DMS79 (cell line): ENCODE data around the gene SETD1B.
"Not testable (repeated sequence)": the region's sequence is repeated elsewhere in the genome, so short reads cannot be mapped to it uniquely, and the experiment has no call there.

ENCODE experiments used
- DNase-seq: peaks from one replicate; lab custom pipeline; 2025; lab: John Stamatoyannopoulos, UW

The SETD1B gene

DNA sequence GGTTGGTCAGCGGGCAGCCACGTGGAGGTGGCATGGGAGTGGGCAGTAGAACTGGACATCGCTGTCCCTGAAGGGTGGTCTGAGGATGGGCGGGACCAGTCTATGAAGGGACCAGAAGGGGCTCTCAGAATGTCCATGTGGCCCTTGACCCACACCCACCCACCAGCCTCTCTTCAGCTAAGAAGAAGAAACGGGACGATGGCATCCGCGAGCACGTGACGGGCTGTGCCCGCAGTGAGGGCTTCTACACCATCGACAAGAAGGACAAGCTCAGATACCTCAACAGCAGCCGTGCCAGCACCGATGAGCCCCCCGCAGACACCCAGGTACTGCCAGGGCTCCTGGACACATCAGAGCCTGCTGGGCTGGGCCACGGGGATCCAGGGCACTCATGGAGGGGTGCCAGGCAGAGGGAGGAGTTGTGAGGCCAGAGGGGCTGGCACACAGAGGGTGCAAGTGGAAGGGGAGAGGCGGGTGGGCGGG is 21.3 kb downstream of the SETD1B start:
- no peak for DNase-seq

DNA sequence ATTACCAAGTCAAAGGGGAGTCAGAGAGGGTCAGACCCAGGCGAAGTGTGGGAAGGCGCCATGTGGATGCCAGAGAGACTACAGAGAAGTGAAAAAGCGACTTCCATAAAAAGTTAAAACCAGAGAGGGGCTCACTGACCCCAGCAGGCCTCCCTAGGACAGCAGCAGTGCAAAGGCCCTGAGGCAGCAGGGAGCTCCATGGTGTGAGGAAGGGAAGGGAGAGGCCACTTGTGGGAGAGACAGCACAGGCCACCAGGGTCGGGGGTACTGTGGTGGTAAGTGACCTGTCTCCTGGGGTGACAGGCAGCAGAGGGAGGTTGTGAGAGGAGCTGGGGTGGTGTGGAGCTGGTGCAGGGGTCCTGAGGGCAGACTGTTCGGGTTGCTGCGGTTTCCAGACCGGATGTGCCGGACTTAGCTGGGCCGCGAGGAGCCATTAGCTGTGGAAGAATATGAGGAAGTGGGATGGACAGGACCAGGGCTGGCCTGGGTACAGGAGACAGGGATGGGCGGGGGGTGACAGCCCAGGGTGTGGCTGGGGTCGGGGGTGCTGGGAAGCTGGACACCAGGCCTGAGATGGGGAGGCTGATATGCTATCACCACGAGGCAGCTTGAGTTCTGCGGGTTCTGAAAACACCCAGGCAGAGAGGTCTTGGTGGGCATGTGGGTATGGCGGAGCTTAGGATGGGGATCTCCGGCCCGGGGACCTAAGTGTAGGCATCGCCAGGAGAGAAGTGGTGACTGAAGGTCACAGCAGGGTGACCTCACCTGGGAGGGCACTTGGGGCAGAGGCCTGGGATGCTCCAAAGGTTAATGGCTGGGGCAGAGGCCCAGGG is 22.7 kb downstream of the SETD1B start:
- DNase-seq: no peak

DNA sequence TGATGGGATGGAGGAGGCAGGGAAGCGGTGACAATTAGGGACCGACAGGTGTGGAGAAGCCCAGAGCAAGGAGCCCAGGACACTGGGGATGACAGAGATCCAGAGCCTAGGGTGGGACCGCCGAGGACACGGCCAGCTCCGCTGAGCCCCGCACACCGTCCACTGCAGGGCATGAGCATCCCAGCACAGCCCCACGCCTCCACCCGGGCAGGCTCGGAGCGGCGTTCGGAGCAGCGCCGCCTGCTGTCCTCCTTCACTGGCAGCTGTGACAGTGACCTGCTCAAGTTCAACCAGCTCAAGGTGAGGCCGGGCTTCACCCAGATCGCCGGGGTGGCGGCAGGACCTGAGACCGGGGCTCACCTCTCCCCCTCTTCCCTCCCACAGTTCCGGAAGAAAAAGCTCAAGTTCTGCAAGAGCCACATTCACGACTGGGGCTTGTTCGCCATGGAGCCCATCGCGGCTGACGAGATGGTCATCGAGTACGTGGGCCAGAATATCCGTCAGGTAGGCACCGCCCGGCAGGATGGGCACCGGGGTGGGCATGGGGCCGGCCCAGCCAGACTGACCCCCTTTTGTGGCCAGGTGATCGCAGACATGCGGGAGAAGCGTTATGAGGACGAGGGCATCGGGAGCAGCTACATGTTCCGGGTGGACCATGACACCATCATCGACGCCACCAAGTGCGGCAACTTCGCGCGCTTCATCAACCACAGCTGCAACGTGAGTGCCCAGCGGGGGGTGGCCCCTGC is 23.7 kb downstream of the SETD1B start:
- DNase-seq: no peak

DNA sequence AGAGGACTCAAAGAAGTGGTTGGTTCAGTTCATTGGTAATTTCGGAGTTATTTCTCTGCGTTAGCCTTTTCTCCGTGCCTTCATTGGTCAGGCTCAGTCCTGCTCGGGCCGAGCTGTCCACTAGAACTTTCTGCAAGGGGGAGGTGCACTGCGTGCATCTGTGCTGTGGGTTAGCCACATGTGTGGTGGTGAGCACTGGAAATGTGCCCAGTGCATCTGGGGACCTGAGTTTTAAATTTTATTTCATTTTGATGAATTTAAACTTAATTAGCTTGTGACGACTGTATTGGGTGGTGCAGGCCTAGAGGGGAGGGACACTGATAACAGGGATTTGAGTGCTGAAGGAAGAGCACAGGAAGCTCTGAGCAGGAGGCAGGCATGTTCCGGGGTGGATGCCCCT is 24.5 kb downstream of the SETD1B start:
- DNase-seq: no peak

DNA sequence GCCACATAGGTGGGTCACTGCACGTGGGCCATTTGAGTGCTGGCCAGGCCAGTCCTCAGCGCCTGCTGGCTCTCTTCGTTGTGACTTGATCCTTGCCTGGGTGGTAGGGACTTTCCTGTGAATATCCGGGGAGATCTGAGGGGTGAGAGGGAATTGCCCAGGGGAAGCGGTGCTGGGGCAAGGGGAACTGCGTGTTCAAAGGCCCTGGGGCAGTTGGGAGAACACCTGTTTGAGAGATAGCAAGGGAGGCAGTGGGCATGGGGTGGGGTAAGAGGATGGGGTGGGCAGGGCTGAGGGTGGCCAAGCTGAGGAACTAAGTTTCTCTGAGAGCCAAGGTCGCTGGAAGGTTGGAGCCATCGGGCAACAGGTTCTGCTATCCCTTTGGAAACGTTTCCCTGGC is 25.0 kb downstream of the SETD1B start:
- DNase-seq: no peak

DNA sequence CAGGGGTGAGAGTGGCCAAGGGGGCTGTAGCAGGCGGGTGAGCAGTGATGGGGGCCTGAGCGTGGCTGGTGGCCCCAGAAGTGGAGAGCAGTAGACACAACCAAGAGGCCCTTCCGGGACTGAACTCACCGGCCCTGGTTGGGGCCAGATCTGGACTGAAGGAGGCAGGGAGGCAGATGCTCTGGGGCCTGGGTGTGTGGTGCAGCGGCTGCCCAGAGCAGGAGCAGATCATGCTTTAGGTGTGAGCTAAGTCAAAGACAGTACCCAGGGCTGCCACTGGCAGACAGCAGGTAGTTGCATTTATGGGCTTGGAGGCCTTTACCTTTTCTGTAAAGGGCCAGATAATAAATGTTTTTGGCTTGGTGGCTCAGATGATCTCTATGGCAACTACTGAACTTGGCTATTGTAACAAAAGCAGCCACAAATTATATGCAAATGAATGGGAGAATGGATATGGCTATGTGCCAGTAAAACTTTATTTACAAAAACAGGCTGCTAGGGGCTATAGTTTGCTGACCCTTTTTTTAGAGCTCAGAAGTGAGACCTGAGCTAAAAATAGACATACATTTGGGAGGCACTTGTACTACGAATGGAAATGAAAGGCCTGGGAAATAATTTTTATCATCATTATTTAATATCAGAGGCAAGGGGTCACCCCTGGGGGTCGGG is 25.6 kb downstream of the SETD1B start:
- no peak for DNase-seq

DNA sequence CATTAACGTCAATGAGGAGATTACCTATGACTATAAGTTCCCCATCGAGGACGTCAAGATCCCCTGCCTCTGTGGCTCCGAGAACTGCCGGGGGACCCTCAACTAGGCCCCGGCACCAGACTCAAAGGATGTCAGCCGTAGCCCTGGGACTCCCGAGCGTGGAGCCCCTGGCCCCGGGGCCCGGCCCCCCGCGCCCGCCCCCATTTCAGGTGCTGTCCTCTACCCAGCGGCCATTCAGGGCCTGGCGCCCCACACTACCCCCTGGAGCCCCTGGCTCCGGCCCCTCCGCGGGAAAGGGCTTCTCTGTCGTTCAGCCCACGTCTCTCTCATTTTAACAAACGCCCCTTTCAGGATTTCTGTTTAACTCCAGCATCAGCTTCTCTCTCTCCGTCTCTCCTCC is 26.3 kb downstream of the SETD1B start:
- DNase-seq: no peak

DNA sequence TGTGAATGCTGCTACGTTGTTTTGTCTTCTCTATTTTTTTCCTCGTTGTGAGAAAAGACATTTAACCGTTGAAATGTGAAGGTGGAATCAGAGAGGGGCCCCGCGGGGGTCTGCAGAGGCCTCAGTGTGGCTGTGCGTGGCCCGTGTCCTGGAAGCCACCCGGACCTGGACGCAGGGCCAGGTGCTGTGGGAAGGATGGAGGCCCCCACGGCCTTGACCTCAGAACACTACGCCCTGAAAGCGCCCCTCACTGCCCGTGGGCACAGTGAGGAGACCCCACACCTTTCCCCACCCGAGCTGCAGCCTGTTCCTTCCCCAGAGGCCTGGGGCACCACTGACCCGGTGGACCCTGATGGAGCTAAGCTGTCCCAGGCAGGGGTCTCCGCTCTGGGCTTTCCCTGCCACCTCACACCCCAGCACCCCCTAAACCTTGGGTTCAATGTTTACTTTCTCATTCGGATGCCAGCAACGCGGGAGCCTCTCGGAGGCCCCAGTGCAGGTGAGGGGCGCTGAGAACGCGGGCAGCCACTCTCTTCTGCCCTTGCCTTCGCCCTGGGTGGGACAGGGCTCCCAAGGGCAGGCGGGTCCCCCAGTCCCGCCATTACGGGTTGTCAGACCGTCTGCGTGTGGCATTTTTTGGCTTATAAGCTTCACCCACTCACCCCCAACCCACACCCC is 26.9 kb downstream of the SETD1B start:
- no peak for DNase-seq

DNA sequence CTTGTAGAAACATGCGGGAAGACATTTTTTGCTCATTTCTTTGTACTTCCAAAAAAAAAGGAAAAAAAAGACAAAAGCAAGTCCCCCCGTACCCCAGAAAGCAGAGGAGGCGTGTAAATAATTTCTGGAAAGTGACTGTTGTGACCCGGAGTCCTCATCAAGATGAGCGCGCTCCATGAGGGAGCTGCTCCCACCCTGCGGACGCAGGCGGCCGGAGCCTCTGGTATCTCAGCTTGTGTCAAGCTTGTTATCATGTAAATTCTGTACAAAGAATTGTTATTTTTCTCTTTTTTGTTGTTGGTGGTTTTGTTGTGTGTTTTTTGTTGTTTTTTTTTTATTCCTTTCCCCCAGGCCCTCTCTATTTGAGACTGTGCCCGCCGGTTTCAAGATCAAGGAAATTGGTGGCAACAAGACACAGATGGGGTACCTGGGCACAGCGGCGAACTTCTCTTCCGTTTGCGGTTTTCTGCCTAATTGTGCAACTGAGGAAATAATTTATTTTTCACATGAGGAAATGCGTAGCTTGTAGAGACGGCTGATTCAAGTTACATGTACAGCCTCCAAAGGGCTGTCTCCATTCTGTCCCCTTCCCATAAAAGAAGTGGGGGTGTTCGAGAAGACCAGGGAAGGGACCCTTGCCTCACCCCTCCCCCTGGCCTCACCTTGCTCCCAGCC is 27.9 kb downstream of the SETD1B start:
- no peak for DNase-seq

DNA sequence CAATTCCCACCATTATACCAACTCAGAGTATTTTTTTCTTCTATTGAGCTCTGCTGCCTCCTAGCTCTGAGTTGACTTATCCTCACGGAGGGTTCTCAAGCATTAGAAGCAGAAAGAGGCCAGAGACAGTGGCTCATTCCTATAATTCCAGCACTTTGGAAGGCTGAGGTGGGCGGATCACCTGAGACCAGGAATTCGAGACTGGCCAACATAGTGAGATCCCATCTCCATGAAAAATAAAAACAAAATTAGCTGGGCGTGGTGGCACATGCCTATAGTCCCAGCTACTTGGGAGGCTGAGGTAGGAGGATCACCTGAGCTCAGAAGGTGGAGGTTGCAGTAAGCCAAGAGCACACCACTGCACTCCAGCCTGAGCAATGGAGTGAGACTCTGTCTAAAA is 33.9 kb downstream of the SETD1B start:
- no peak for DNase-seq

DNA sequence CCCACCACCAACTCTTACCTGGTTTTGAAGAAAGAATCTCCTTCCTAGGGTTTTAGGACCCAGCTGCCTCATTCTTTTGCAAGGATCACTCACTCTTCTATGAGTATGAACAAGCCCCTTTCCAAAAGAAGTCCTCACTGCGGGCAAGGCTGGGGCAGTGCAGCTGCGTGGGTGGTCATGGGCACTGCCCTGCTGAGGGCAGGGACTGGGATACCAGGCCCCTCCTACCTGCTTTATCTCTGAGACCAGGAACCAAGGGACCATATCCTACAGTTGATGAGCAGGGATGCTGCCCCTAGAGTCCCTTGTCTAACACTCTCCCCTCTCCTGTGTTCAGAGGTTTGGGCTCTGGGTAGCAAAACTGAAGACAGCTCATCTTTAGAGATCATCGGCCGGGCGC is 34.3 kb downstream of the SETD1B start:
- DNase-seq: no peak

DNA sequence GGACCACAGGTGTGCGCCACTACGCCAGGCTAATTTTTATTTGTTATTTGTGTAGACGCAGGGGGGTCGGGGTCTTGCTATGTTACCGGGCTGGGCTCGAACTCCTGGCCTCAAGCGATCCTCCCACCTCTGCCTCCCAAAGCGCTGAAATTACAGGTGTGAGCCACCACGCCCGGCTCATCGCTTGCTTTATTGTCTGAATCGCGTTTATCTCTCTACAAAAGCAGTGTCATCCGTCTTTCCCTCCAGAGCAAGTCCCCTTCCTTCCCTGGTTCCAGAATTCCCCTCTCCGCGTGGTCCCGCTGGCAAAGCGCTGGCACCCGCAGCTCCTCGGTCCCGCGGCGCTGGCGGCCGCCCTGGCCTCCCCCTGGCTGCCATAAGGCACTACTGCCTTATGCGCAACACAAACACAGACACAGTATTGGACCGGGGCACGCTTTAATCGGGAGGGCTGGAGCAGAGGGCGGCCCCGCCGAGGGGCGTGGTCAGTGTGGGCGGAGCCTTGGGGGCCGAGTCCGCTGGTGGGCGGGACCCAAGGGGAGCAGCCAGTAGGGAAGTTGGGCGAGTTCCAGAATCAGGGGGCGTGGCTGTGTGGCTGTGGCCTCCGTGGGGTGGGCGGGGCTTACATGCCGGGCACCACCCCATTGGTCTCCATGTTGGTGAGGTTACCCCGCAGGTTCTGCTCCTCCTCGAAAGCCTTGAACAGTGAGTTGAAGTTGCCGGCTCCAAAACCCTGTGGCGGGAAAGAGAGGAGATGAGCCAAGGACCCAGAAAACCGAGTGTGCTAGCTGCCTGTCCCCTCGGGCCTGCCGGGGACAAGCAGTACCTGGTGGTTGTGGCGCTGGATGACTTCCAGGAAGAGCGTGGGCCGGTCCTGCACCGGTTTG is 35.5 kb downstream of the SETD1B start:
- peak; percentile 67 for DNase-seq

DNA sequence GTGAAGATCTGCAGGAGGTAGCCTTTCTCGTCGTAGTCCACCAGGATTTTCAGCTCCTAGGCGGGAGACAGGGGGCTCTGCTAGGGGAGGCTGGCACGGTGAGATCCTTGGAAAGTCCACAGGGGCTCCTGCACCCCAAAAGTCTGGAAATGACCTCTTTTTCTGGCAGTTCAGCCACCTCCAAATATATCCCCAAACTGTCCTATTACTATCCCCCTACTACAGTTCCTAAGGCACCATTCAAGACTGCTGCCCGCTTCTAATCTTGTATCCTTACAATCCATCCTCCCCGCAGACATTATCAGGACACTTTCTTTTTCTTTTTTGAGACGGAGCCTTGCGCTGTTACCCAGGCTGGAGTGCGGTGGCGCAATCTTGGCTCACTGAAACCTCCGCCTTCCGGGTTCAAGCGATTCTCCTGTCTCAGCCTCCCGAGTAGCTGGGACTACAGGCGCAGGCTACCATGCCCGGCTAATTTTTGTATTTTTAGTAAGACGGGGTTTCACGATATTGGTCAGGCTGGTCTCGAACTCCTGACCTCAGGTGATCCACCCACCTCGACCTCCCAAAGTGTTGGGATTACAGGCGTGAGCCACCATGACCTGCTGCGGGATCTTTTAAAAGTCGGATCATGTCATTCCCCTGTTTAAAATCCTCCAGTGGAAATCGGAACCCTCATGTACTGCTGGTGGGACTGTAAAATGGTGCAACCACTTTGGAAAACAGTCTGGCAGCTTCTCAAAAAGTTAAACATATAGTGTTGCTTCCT is 36.4 kb downstream of the SETD1B start:
- DNase-seq: no peak

DNA sequence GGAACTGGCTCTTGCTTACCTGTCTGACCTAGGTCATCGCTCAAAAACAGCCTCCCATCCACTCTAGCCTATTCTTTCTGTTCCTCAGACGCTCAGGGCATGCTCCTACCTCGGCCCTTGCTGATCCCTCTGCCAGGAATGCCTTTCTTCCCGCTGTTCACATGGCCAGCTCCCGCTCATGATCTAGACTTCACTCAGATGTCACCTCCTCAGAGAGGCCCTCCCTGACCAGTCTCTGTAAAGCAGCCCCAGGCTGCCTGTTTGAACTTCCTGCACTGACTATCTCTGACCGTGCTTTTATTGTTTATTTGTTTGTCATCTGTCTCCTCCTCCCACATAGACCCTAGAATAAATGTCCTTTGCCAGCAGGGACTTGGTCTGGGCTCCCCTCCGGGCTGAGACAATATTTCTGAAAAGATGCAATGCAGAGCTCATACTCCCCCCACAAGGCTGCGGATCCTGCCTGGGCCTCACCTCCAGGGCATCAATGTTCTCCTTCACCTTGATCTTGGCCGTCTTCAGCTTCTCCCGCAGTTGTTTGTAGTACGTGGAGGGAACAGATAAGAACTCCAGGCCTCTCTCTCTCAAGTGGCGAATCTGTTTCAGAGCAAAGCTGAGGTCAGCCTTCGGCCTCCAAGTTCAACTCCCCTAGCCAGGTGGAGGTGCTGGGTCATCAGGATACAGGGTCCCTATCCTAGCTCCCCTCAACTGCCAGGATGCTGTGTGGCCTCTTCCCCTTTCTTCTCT is 39.6 kb downstream of the SETD1B start:
- DNase-seq: no peak

DNA sequence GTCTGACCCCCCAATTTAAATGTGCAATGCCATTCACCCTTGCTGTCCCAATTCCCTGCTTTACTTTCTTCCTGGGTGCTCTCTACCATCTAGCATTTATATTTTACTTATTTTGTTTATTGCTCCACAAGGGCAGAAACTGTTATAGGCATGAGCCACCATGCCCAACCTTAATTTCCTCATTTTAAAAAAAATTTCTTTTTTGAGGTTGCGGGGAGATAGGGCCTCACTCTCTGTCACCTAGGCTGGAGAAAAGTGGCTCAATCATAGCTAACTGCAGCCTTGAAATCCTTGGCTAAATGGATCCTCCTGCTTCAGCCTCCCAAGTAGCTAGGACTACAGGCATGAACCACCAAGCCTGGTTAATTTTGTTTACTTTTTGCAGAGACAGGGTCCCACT is 41.9 kb downstream of the SETD1B start:
- DNase-seq: no peak

DNA sequence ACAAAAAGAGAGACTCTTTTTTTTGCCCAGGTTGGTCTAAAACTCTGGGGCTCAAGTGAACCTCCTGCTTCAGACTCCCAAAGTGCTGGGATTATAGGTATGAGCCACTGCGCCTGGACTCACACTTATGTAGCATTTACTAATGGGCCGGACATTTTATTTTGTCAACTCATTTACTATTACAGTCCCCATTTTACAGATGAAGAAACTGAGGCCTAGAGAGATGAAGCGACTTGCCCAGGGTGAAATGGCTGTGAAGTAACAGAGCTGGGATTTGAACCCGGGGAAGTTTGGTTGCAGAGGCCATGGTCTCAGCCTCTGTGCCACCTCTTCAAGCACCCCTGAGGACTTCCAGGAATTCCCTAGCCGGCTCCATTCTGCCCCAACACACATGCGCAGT is 45.4 kb downstream of the SETD1B start:
- DNase-seq: no peak

DNA sequence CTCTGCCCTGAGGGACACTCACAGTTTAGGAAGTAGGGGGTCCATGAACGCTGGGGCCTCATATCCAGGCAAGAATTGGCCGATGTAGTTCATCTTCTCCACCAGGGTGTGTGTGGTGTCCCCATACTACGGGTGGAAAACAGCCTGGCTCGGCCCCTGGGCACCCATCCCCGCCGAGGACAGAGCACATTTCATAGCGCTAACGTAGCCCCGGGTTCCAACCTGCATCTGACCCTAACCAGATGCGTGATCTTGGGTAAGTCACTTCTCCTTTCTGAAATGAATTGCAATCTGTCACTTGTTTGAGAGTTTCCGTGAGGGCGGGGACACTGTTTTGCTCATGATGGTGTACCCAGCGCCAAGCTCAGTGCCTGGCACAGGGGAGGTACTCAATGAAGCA is 45.9 kb downstream of the SETD1B start:
- DNase-seq: no peak

DNA sequence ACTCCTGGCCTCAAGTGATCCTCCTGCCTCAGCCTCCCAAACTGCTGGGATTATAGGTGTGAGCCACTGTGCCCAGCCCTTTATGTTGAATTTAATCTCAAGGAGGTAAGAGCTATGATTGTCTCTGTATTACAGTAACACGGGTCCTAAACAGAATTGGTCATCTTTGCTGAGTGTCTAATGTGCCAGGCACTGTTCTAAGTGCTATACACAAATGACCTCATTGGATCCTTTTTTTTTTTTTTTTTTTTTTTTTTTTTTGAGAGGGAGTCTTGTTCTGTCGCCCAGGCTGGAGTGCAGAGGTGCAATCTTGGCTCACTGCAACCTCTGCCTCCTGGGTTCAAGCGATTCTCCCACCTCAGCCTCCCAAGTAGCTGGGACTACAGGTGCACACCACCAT is 48.6 kb downstream of the SETD1B start:
- DNase-seq: not testable (repeated sequence)
